ENCODE results near the gene VAMP8. TPM values are rescaled to one million over a fixed set of nuclear protein-coding genes. Genes with fewer than 3 reads are reported as not detected.

Gene VAMP8
- total and polyA plus RNA-seq, 10 of the 15 experiments (the other 5 are each of a cell fraction or from before 2014, with no cell fraction given) = 93.6 to 744 (median 217) TPM

DNA sequence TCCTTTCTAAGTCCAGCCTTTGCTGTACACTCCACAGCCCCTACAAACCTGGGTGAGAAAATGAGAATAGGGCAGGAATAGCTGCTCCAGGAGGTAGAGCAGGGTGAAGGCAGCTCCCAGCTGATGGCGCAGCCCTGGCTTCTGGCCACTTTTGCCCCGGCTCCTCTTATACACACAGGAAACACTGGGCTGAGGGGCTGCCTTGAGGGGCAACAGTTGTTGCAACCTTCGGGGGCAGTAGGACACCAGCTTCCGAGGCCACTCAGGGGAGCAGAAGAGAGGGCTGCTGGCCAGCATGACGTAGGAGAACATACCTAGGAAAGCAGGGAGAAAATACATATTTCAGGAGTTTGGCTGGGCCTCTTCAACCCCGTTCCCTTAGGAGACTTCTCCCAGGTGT is 24.2 kb upstream of the VAMP8 start:
- ChIA-PET RAD21 (ENCODE audit: unreplicated experiment) (interaction anchor here (0.6 to 7.7 kb wide), 6 partner anchors 8 to 148 kb away, joined by 3 to 179 read pairs (median 9); partner anchors contain the start of genes GGCX, MAT2A and SH2D6), POLR2A (interaction anchor here (1.6 kb wide), 1 partner anchor 14 kb away, joined by 5 read pairs; the partner anchor contains the start of gene MAT2A), SMC1A (ENCODE audit: uncharacterized antibody, unreplicated experiment) (interaction anchor here (3.8 to 6.3 kb wide), 3 partner anchors 13 to 163 kb away, joined by 56 to 201 read pairs (median 86); partner anchors contain the start of genes MAT2A and SH2D6), CTCF (interaction anchor here (0.6 to 10.4 kb wide), 10 partner anchors 8 to 209 kb away, joined by 3 to 336 read pairs (median 4); partner anchors contain the start of genes GGCX, MAT2A, RNF181 and SH2D6)
- intact Hi-C loops (cut with micrococcal nuclease; ENCODE audit: unreplicated experiment) (loop anchor here (5.0 kb wide), 2 partner anchors 226 to 251 kb away; partner anchors contain the start of gene TGOLN2), in situ Hi-C loops (cut with MboI) (no loop called here)
- no peaks in the 10 kb centered on the region for H3K27me3 ChIP-seq (replicated peaks in 1 of 2; ENCODE audit: control insufficient read depth in 2 of 2, insufficient read depth in 2 of 2, low read length in 1 of 2)
- no peaks in the 10 kb centered on the region for H3K4me1 ChIP-seq (ENCODE audit: control insufficient read depth, insufficient read depth, low read length)
- no peaks in the 10 kb centered on the region for H3K79me2 ChIP-seq (ENCODE audit: control insufficient read depth, insufficient read depth, low read length)
- FAIRE-seq (no peak), ATAC-seq (no peak), DNase-seq (ENCODE audit: low read depth, low spot score) (no peak)
- BruUV-seq (replicated peaks) = no TSS peak
- no peak overlapping the region for H2AFZ ChIP-seq (ENCODE audit: control insufficient read depth, low read depth, low read length)
- H3K9me3 ChIP-seq (replicated peaks; ENCODE audit: control insufficient read depth, insufficient read depth, low read length) = no peaks in the 10 kb centered on the region
- H3K9ac ChIP-seq (ENCODE audit: control insufficient read depth, insufficient read depth, low read length) = no peak overlapping the region
- 80% methylated on average over 6 of the region's 6 CpGs for WGBS (ENCODE audit: insufficient coverage, insufficient replicate concordance, low lambda C conversion rate, missing lambda C conversion rate)
- H4K20me1 ChIP-seq (ENCODE audit: control insufficient read depth, insufficient read depth) = no peaks in the 10 kb centered on the region
- no peak overlapping the region for H3K27ac ChIP-seq (ENCODE audit: control insufficient read depth, insufficient read depth)
- H3K4me2 ChIP-seq (ENCODE audit: control insufficient read depth, insufficient read depth) = no peak overlapping the region
- H3K36me3 ChIP-seq (ENCODE audit: control insufficient read depth in 2 of 2, insufficient read depth in 2 of 2, low read length in 1 of 2) = peaks cover 8 to 20% of the 10 kb centered on the region in 2 experiments
- no peak overlapping the region for H3K4me3 ChIP-seq
- TF ChIP-seq SRF (IDR thresholded peaks at IDR 0.05; ENCODE audit: low read depth in 2 of 2, low read length in 2 of 2) (no peak), RBBP5 (conservative IDR thresholded peaks at IDR 0.05) (no peak), PRDM15 (CRISPR knock-in tag; IDR thresholded peaks at IDR 0.05) (no peak), IKZF1 (conservative IDR thresholded peaks at IDR 0.05) (no peak), RAD21 (IDR thresholded peaks at IDR 0.05; ENCODE audit: insufficient read depth, low read depth, low read length) (no peak), HCFC1 (IDR thresholded peaks at IDR 0.05; ENCODE audit: low read length) (no peak), TBL1XR1 (IDR thresholded peaks at IDR 0.05; ENCODE audit: low read depth, low read length) (no peak), IKZF2 (IDR thresholded peaks at IDR 0.05) (no peak), STAT1 (conservative IDR thresholded peaks at IDR 0.05) (no peak), SPI1 (IDR thresholded peaks at IDR 0.05; ENCODE audit: borderline replicate concordance, insufficient read depth, low read depth, low read length) (no peak)
- TF ChIP-seq, protein P1, sequence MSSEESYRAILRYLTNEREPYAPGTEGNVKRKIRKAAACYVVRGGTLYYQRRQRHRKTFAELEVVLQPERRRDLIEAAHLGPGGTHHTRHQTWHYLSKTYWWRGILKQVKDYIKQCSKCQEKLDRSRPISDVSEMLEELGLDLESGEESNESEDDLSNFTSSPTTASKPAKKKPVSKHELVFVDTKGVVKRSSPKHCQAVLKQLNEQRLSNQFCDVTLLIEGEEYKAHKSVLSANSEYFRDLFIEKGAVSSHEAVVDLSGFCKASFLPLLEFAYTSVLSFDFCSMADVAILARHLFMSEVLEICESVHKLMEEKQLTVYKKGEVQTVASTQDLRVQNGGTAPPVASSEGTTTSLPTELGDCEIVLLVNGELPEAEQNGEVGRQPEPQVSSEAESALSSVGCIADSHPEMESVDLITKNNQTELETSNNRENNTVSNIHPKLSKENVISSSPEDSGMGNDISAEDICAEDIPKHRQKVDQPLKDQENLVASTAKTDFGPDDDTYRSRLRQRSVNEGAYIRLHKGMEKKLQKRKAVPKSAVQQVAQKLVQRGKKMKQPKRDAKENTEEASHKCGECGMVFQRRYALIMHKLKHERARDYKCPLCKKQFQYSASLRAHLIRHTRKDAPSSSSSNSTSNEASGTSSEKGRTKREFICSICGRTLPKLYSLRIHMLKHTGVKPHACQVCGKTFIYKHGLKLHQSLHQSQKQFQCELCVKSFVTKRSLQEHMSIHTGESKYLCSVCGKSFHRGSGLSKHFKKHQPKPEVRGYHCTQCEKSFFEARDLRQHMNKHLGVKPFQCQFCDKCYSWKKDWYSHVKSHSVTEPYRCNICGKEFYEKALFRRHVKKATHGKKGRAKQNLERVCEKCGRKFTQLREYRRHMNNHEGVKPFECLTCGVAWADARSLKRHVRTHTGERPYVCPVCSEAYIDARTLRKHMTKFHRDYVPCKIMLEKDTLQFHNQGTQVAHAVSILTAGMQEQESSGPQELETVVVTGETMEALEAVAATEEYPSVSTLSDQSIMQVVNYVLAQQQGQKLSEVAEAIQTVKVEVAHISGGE (CRISPR knock-in tag; IDR thresholded peaks at IDR 0.05) = no peak
- TF ChIP-seq, protein P2, sequence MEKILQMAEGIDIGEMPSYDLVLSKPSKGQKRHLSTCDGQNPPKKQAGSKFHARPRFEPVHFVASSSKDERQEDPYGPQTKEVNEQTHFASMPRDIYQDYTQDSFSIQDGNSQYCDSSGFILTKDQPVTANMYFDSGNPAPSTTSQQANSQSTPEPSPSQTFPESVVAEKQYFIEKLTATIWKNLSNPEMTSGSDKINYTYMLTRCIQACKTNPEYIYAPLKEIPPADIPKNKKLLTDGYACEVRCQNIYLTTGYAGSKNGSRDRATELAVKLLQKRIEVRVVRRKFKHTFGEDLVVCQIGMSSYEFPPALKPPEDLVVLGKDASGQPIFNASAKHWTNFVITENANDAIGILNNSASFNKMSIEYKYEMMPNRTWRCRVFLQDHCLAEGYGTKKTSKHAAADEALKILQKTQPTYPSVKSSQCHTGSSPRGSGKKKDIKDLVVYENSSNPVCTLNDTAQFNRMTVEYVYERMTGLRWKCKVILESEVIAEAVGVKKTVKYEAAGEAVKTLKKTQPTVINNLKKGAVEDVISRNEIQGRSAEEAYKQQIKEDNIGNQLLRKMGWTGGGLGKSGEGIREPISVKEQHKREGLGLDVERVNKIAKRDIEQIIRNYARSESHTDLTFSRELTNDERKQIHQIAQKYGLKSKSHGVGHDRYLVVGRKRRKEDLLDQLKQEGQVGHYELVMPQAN (conservative IDR thresholded peaks at IDR 0.05) = no peak
- TF ChIP-seq, protein P3, sequence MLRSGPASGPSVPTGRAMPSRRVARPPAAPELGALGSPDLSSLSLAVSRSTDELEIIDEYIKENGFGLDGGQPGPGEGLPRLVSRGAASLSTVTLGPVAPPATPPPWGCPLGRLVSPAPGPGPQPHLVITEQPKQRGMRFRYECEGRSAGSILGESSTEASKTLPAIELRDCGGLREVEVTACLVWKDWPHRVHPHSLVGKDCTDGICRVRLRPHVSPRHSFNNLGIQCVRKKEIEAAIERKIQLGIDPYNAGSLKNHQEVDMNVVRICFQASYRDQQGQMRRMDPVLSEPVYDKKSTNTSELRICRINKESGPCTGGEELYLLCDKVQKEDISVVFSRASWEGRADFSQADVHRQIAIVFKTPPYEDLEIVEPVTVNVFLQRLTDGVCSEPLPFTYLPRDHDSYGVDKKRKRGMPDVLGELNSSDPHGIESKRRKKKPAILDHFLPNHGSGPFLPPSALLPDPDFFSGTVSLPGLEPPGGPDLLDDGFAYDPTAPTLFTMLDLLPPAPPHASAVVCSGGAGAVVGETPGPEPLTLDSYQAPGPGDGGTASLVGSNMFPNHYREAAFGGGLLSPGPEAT (IDR thresholded peaks at IDR 0.05; ENCODE audit: low read depth) = no peak

Data from GM12878 (cell line).